HepG2 (cell line): ENCODE results near the gene KLB. TPM values are rescaled to one million over a fixed set of nuclear protein-coding genes. Genes with fewer than 3 reads are reported as not detected.

Experiments
- BHLHE40 ChIP-seq: IDR thresholded peaks from 2 replicates; pipeline ENCODE4 v1.6.1; 2011; ENCODE audit warnings: low read length, improper control_type of control experiment
- CREB1 ChIP-seq, 2 experiments: fragments of 450-650 bp in 1 of 2; IDR thresholded peaks; 2 replicates each; pipeline ENCODE4 v1.6.1; 2016 to 2017; ENCODE audit warnings: control low read depth in 1 of 2, mild to moderate bottlenecking in 1 of 2, missing compliant biosample characterization in 1 of 2, missing genetic modification characterization in 1 of 2
- GATA4 ChIP-seq: sonication (generic); IDR thresholded peaks from 2 replicates; pipeline ENCODE4 v1.6.1; 2016; ENCODE audit warnings: antibody characterized with exemption, low read depth, borderline replicate concordance
- HDAC2 ChIP-seq: sonication (generic); formaldehyde crosslinking; IDR thresholded peaks from 2 replicates; pipeline ENCODE4 v1.4.0; 2020; ENCODE audit warnings: missing genetic modification reagents
- HNF4G ChIP-seq, 2 experiments: sonication (generic) in 1 of 2; formaldehyde crosslinking in 1 of 2; IDR thresholded peaks; 2 replicates each; pipeline versions ENCODE4 v1.4.0 to v1.6.1; 2011 to 2020; ENCODE audit warnings: borderline replicate concordance in 2 of 2, low read depth in 2 of 2, mild to moderate bottlenecking in 2 of 2, low read length in 1 of 2, missing genetic modification reagents in 1 of 2, moderate library complexity in 1 of 2
- JDP2 ChIP-seq: sonication (generic); formaldehyde crosslinking; IDR thresholded peaks from 2 replicates; pipeline ENCODE4 v1.8.1; 2022; ENCODE audit warnings: missing genetic modification reagents, borderline replicate concordance
- KDM3A ChIP-seq: IDR thresholded peaks from 2 replicates; pipeline ENCODE4 v1.6.1; 2018; ENCODE audit warnings: low read depth, missing compliant biosample characterization
- MEIS1 ChIP-seq: sonication (generic); formaldehyde crosslinking; IDR thresholded peaks from 2 replicates; pipeline ENCODE4 v1.9.0; 2021; ENCODE audit warnings: mild to moderate bottlenecking, missing genetic modification reagents, moderate library complexity, borderline replicate concordance
- MTA3 ChIP-seq: sonication (generic); formaldehyde crosslinking; IDR thresholded peaks from 2 replicates; pipeline ENCODE4 v1.4.0; 2020; ENCODE audit warnings: missing genetic modification reagents
- PAWR ChIP-seq: sonication (generic); formaldehyde crosslinking; IDR thresholded peaks from 2 replicates; pipeline ENCODE4 v1.4.0; 2020; ENCODE audit warnings: missing genetic modification reagents, mild to moderate bottlenecking, borderline replicate concordance
- PAX8 ChIP-seq: sonication (generic); formaldehyde crosslinking; IDR thresholded peaks from 2 replicates; pipeline ENCODE4 v1.8.0; 2022; ENCODE audit warnings: mild to moderate bottlenecking, missing genetic modification reagents, borderline replicate concordance
- POLR2AphosphoS2 ChIP-seq: IDR thresholded peaks from 2 replicates; pipeline ENCODE4 v1.6.1; 2011; ENCODE audit warnings: low read depth, low read length, improper control_type of control experiment
- SIN3A ChIP-seq: IDR thresholded peaks from 2 replicates; pipeline ENCODE4 v1.6.1; 2011; ENCODE audit warnings: low read depth, mild to moderate bottlenecking, control low read depth, low read length, borderline replicate concordance
- SOX6 ChIP-seq, 2 experiments: fragments of 450-650 bp in 1 of 2; sonication (generic) in 1 of 2; formaldehyde crosslinking in 1 of 2; IDR thresholded peaks; 2 replicates each; pipeline versions ENCODE4 v1.4.0 to v1.6.1; 2017 to 2020; ENCODE audit warnings: antibody characterized with exemption in 1 of 2, mild to moderate bottlenecking in 1 of 2, missing genetic modification reagents in 1 of 2
- TMF1 ChIP-seq: sonication (generic); formaldehyde crosslinking; IDR thresholded peaks from 2 replicates; pipeline ENCODE4 v1.8.1; 2022; ENCODE audit warnings: low read depth, missing genetic modification reagents
- TSC22D2 ChIP-seq: sonication (generic); formaldehyde crosslinking; IDR thresholded peaks from 2 replicates; pipeline ENCODE4 v1.5.1; 2020; ENCODE audit warnings: missing genetic modification reagents, mild to moderate bottlenecking, borderline replicate concordance
- U2AF1 ChIP-seq: fragments of 200-400 bp; formaldehyde crosslinking; optimal IDR thresholded peaks from 2 replicates; pipeline ENCODE3; 2017; ENCODE audit warnings: mild to moderate bottlenecking, low read depth, low read length
- ZFP91 ChIP-seq: sonication (generic); formaldehyde crosslinking; IDR thresholded peaks from 2 replicates; pipeline ENCODE4 v1.9.0; 2022; ENCODE audit warnings: missing genetic modification reagents, mild to moderate bottlenecking, borderline replicate concordance
- ZNF160 ChIP-seq: sonication (generic); formaldehyde crosslinking; IDR thresholded peaks from 2 replicates; pipeline ENCODE4 v1.8.0; 2022; ENCODE audit warnings: mild to moderate bottlenecking, inconsistent platforms, missing genetic modification reagents
- ZNF260 ChIP-seq: sonication (generic); formaldehyde crosslinking; IDR thresholded peaks from 2 replicates; pipeline ENCODE4 v1.4.0; 2020; ENCODE audit warnings: missing genetic modification reagents, low read depth, mild to moderate bottlenecking, borderline replicate concordance
- ZNF564 ChIP-seq: sonication (generic); formaldehyde crosslinking; IDR thresholded peaks from 2 replicates; pipeline ENCODE4 v1.8.1; 2023; ENCODE audit warnings: mild to moderate bottlenecking, missing genetic modification reagents
- ZNF672 ChIP-seq: sonication (generic); formaldehyde crosslinking; IDR thresholded peaks from 2 replicates; pipeline ENCODE4 v1.8.1; 2022; ENCODE audit warnings: missing genetic modification reagents
- ZNF724P ChIP-seq: sonication (generic); formaldehyde crosslinking; IDR thresholded peaks from 2 replicates; pipeline ENCODE4 v1.8.0; 2022; ENCODE audit warnings: missing genetic modification reagents, borderline replicate concordance
- ZSCAN9 ChIP-seq: IDR thresholded peaks from 2 replicates; pipeline ENCODE4 v1.6.1; 2016; ENCODE audit warnings: borderline replicate concordance
- ZUFSP ChIP-seq: sonication (generic); formaldehyde crosslinking; IDR thresholded peaks from 2 replicates; pipeline ENCODE4 v1.9.0; 2021; ENCODE audit warnings: missing genetic modification reagents, mild to moderate bottlenecking, borderline replicate concordance
- polyA plus RNA-seq, 8 experiments: library from polyadenylated mRNA; depleted of rRNA in 3 of 8; stranded (reverse) in 7 of 8; unstranded in 1 of 8; fragments of >200 nt; fragmentation: Illumina TruSeq in 4 of 8; extraction: Trizol in 4 of 8; gene quantifications; 2 replicates each; pipeline versions ENCODE4 v1.2.1 to v1.2.3, GENCODE V29; 2011 to 2016; ENCODE audit warnings: low read depth in 4 of 8, missing spikeins in 1 of 8, mixed read lengths in 1 of 8; ENCODE audit not compliant: insufficient read depth in 1 of 8
- total RNA-seq, 5 experiments: library from RNA; depleted of rRNA; stranded (reverse); fragments of >200 nt; fragmentation: Illumina TruSeq; extraction: Trizol; gene quantifications; 2 replicates each; pipeline ENCODE4 v1.2.3, GENCODE V29; 2016; ENCODE audit warnings: low read depth in 1 of 5

Gene KLB
- total and polyA plus RNA-seq, 2 of the 13 experiments (the other 11 are each of a cell fraction or from before 2014, with no cell fraction given) = 25.3 to 82.0 TPM

- TF ChIP-seq SOX6 (IDR thresholded peaks at IDR 0.05) (no peak), SOX6 (CRISPR knock-in tag; IDR thresholded peaks at IDR 0.05) (peak; percentile 83), TMF1 (CRISPR knock-in tag) (peak; percentile 99), PAWR (CRISPR knock-in tag) (0 out of 2 replicates have a peak, but pooled peaks have one; percentile 73), POLR2AphosphoS2 (no peak), ZNF260 (CRISPR knock-in tag) (no peak), MEIS1 (CRISPR knock-in tag) (peak; percentile 95), TSC22D2 (peak; percentile 95), ZNF564 (peak; percentile 97), ZNF672 (CRISPR knock-in tag) (0 out of 2 replicates have a peak, but pooled peaks have one; percentile 75), JDP2 (CRISPR knock-in tag) (peak; percentile 88; the same call in 1 of the 2 replicates), ZFP91 (CRISPR knock-in tag) (peak; percentile 93), U2AF1 (no peak), HDAC2 (CRISPR knock-in tag) (peak; percentile 96), ZNF724P (CRISPR knock-in tag) (peak; percentile 52; the same call in 1 of the 2 replicates), ZNF160 (CRISPR knock-in tag) (peak; percentile 42), MTA3 (CRISPR knock-in tag) (no peak), BHLHE40 (no peak), ZSCAN9 (CRISPR knock-in tag) (peak; percentile 76; the same call in 1 of the 2 replicates), GATA4 (0 out of 2 replicates have a peak, but pooled peaks have one; percentile 31), SIN3A (peak; percentile 84; the same call in 1 of the 2 replicates), HNF4G (IDR thresholded peaks at IDR 0.05; ENCODE audit: borderline replicate concordance, low read depth, low read length) (peak; percentile 6; the same call in 1 of the 2 replicates), HNF4G (CRISPR knock-in tag; IDR thresholded peaks at IDR 0.05; ENCODE audit: borderline replicate concordance, low read depth) (no peak), CREB1 (IDR thresholded peaks at IDR 0.05) (peak; percentile 99), CREB1 (CRISPR knock-in tag; IDR thresholded peaks at IDR 0.05) (peak; percentile 99), PAX8 (CRISPR knock-in tag) (peak; percentile 24; the same call in 1 of the 2 replicates), KDM3A (CRISPR knock-in tag) (peak; percentile 64; the same call in 1 of the 2 replicates), ZUFSP (CRISPR knock-in tag) (peak; percentile 75; the same call in 1 of the 2 replicates)
Measured at GRCh38 chr4:39365830-39366771, 40.6 kb upstream of the KLB start, which contains the start of gene RFC1 (continued).
